SK-N-SH treated with all-trans-retinoic acid at 6 μM for 48 hours (cell line): ENCODE measurements around the gene JADE3.

ENCODE experiments used
- ARNTL ChIP-seq: fragments of 450-650 bp; formaldehyde crosslinking; IDR thresholded peaks from 2 replicates; pipeline ENCODE4 v1.5.0; 2020; ENCODE audit warnings: low read depth, mild to moderate bottlenecking, moderate library complexity, borderline replicate concordance
- BACH2 ChIP-seq: fragments of 250-450 bp; sonication (Bioruptor Pico); IDR thresholded peaks from 2 replicates; pipeline ENCODE4 v1.9.0; 2021; ENCODE audit warnings: mild to moderate bottlenecking, borderline replicate concordance
- CREB5 ChIP-seq: fragments of 250-450 bp; sonication (Bioruptor Pico); IDR thresholded peaks from 2 replicates; pipeline ENCODE4 v1.5.1; 2020; ENCODE audit warnings: low read depth, mild to moderate bottlenecking, moderate library complexity
- ISL1 ChIP-seq: fragments of 250-450 bp; sonication (Bioruptor Pico); IDR thresholded peaks from 2 replicates; pipeline ENCODE4 v2.1.2; 2022; ENCODE audit warnings: mild to moderate bottlenecking, moderate library complexity
- OSR1 ChIP-seq: fragments of 250-450 bp; sonication (Bioruptor Pico); IDR thresholded peaks from 2 replicates; pipeline ENCODE4 v1.8.0; 2022; ENCODE audit warnings: moderate library complexity, mild to moderate bottlenecking, inconsistent platforms
- PATZ1 ChIP-seq: fragments of 250-450 bp; sonication (Bioruptor Pico); IDR thresholded peaks from 2 replicates; pipeline ENCODE4 v1.8.0; 2020; ENCODE audit warnings: mild to moderate bottlenecking, moderate library complexity, borderline replicate concordance
- PPARA ChIP-seq: fragments of 250-450 bp; sonication (Bioruptor Pico); IDR thresholded peaks from 2 replicates; pipeline ENCODE4 v1.5.0; 2020; ENCODE audit warnings: mild to moderate bottlenecking, borderline replicate concordance
- TCF4 ChIP-seq: fragments of 250-450 bp; sonication (Bioruptor Pico); IDR thresholded peaks from 2 replicates; pipeline ENCODE4 v1.8.0; 2021; ENCODE audit warnings: mild to moderate bottlenecking, moderate library complexity, borderline replicate concordance
- TOX ChIP-seq: fragments of 250-450 bp; sonication (Bioruptor Pico); IDR thresholded peaks from 2 replicates; pipeline ENCODE4 v1.8.0; 2021; ENCODE audit warnings: mild to moderate bottlenecking, moderate library complexity, borderline replicate concordance
- ZC3H10 ChIP-seq: fragments of 250-450 bp; sonication (Bioruptor Pico); IDR thresholded peaks from 2 replicates; pipeline ENCODE4 v1.5.1; 2021; ENCODE audit warnings: mild to moderate bottlenecking, moderate library complexity
- ZNF565 ChIP-seq: fragments of 450-650 bp; formaldehyde crosslinking; conservative IDR thresholded peaks from 2 replicates; pipeline ENCODE4 v1.5.0; 2020; ENCODE audit warnings: low read depth, mild to moderate bottlenecking, moderate library complexity

- TF ChIP-seq PPARA, result no peak
- TF ChIP-seq ARNTL (CRISPR knock-in tag), result no peak
- no peak for TF ChIP-seq TOX (CRISPR knock-in tag)
- no peak for TF ChIP-seq ZC3H10 (CRISPR knock-in tag)
- no peak for TF ChIP-seq PATZ1
- no peak for TF ChIP-seq BACH2 (CRISPR knock-in tag)
- TF ChIP-seq OSR1 (CRISPR knock-in tag), result no peak
- no peak for TF ChIP-seq TCF4
- no peak for TF ChIP-seq CREB5 (CRISPR knock-in tag)
- no peak for TF ChIP-seq ZNF565 (CRISPR knock-in tag)
- no peak for TF ChIP-seq ISL1 (CRISPR knock-in tag)
These were observed 114.0 kb downstream of the JADE3 start for GRCh38 chrX:47026198-47026597.
